ENCODE measurements around the gene ADAP2.
"Not testable (repeated sequence)": the region's sequence is repeated elsewhere in the genome, so short reads cannot be mapped to it uniquely, and the experiment has no call there.

The ADAP2 gene

DNA sequence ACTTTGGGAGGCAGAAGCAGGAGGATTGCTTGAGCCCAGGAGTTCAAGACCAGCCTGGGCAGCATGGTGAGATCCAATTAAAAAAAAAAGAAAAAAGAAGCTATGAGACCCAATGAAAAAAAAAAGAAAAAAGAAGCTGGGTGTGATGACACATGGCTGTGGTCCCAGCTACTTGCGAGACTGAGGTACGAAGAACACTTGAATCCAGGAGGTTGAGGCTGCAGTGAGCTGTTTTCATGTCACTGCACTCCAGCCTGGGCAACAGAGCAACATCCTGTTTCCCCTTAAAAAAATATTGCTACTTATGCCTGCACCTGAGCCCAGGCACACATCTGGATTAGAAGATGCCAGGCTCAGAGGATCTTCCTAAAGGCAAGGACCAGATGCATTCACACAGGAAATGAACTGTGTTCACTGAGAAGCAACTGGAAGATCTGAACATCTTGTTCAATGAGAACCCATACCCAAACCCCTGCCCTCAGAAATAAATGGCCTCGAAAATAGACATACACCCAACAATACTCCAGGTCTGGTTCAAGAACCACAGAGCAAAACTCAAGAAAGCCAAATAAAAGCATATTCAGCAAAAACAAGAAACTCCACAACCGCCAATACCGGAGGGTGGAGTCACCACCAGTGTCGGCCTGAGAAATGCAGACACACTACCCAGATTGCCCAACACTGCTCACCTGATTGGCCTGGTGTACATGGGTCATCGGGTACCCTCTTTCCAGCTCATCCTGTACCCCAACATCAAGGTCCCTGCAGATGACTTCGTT lies 53.5 kb downstream of the ADAP2 start:
- DNase-seq = no peak

DNA sequence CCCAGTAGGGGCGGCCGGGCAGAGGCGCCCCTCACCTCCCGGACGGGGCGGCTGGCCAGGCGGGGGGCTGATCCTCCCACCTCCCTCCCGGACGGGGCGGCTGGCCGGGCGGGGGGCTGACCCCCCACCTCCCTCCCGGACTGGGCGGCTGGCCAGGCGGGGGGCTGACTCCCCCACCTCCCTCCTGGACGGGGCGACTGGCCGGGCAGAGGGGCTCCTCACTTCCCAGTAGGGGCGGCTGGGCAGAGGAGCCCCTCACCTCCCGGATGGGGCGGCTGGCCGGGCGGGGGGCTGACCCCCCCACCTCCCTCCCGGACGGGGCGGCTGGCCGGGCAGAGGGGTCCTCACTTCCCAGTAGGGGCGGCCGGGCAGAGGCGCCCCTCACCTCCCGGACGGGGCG lies 58.2 kb downstream of the ADAP2 start:
- DNase-seq = not testable (repeated sequence)

DNA sequence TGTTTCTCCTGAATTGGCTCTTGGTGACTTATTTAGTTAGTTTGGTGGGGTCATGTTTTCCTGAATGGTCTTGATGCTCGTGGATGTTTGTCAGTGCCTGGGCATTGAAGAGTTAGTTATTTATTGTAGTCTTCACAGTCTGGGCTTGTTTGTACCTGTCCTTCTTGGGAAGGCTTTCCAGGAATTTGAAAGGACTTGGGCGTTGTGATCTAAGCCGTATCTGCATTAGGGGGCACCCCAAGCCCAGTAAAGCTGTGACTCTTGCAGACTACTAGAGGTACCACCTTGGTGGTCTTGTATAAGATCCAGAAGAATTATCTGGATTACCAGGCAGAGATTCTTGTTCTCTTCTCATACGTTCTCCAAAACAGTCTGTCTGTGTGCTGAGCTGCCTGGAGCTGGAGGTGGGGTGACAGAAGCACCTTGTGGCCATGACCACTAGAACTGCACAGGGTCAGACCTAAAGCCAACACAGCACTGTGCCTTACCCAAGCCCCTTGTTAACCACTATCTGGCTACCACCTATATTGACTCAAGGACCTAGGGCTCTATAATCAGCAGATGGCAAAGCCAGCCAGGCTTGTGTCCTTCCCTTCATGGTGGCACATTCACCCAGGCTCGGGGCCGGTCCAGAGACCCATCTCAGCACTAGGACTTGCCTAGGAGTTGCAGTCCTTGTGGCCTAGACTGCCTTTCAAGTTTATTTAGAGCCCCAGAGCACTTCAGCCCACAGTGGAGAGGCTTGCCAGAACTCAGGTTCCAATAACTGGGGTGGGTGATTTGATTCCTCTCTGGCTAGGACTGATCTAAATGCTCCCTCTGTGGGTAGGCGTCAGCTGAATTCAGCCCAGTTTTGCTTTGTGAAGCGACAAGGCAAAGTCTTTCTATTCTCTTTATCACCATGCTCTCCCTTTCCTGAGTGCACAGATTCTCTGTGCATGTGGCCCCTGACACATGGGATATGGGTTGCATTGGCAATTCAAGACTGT lies 60.1 kb downstream of the ADAP2 start:
- DNase-seq = no peak

GRCh38 chr17:30982855-30983254 lies 61.1 kb downstream of the ADAP2 start:
- no peak for DNase-seq

- no peak for DNase-seq
Measured at GRCh38 chr17:30990458-30990857, 68.7 kb downstream of the ADAP2 start.

DNA sequence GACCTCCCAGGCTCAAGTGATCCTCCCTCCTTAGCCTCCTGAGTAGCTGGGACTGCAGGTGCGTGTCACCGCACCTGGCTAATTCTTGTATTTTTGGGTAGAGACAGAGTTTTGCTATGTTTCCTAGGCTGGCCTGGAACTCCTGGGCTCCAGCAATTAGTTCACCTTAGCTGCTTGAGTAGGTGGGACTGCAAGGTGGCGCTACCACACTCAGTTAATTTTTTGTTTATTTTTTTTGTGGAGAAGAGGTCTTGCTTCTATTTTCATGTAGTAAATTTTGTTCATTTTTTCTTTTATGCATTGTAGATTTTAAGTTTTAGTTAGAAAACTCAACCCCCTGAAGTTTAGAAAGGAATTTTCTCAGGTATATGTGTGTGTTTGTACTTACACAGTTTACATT lies 70.8 kb downstream of the ADAP2 start:
- DNase-seq = no peak

DNA sequence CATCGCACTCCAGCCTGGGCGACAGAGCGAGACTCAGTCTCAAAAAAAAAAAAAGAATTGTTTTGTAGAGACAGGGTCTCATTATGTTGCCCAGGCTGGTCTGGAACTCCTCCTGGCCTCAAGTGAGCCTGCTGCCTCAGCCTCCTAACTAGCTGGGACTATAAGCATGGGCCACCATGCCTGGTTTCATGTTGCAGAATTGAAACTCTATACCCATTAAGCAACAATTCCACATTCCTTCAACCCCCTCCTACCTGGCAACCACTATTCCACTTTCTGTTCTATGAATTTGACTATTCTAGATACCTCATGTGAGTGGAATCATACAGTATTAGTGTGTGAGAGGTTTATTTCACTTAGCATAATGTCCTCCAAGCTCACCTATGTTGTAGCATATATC lies 73.6 kb downstream of the ADAP2 start:
- DNase-seq = no peak

- DNase-seq = no peak
Measured at GRCh38 chr17:30996486-30996885, 74.7 kb downstream of the ADAP2 start.

- no peak for DNase-seq
Measured at GRCh38 chr17:30997270-30997669, 75.5 kb downstream of the ADAP2 start.

- no peak for DNase-seq
Measured at GRCh38 chr17:30997842-30998241, 76.1 kb downstream of the ADAP2 start.

GRCh38 chr17:31002047-31002446 lies 80.3 kb downstream of the ADAP2 start:
- DNase-seq = no peak

DNA sequence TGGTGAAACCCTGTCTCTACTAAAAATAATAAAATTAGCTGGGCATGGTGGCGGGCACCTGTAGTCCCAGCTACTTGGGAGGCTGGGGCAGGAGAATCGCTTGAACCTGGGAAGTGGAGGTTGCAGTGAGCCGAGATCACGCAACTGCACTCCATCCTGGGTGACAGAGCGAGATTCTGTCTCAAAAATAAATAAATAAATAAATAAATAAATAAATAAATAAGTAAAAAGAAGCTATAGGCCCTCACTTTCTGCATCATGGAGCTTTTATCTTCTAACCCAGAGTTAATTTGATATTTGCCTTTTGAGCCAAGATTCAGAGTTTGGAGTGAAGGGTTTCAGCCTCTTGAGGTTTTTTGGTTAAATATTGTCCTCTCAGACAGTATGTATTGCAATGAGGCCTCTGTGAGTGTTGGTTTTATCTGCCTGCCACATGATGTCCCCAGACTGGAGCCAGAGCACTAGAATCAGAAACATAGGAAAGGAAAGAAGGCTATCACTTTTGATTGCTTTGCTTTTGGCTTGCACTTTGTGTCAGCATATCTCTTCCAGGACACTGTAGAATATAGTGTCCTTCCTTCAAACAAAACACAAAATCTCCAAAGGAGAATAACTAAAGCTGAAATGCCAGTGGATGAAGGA lies 81.6 kb downstream of the ADAP2 start:
- DNase-seq = no peak

DNA sequence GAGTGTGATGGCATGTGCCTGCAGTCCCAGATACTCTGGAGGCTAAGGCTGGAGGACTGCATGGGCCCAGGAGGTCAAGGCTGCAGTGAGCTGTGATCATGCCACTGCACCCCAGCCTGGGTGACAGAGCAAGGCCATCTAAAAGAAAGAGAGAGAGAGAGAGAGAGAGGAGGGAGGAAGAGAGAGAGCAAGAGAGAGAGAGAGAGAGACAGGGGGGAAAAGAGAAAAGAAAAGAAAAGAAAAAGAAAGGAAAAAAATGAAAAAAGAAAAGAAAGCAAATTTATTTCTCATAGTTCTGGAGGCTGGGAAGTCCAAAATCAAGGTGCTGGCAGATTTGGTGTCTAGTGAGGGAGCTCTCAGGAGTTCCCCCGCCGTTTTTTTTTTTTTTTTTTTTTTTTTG lies 82.4 kb downstream of the ADAP2 start:
- DNase-seq = no peak

- no peak for DNase-seq
Measured at GRCh38 chr17:31007695-31008373, 86.1 kb downstream of the ADAP2 start.

DNA sequence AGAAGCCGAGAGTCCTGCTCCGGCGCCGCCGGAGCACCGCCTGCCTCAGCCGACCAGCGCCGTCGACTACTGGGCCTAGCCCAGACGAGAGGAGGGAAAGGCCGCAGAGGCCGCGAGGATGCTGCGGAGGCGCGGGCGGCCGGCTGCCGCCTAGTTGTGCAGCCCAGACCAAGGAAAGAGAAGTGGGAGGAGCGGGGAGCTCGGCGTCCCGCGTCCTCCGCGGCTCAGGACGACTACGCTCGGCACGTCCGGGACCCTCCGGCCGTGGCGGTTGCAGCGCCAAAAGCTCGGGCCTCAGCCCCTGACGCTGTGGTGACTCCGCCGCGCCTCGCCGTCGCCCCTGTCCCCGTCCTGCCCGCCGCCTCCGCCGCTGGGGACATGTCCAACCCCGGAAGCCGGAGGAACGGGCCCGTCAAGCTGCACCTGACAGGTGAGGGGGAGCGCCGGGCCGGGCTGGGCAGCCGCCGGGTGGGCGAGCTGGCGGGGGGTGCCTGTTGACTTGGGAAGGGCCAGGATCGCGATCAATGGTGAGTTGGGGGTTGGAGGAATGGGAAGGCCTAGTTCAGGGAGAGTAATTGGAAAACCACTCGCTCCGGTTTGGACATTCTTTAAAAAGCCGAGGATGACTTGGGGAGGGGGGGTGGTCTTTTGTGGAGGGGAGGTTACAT lies 86.8 kb downstream of the ADAP2 start:
- DNase-seq = no peak
